ENCODE results near the gene CELF2.

GRCh38 chr10:11261143-11261542 lies 243.5 kb downstream of the CELF2 start:
- TF ChIP-seq CTCF (IDR thresholded peaks at IDR 0.05; ENCODE audit: poor library complexity) (no peak), EZH2phosphoT487 (IDR thresholded peaks at IDR 0.05; ENCODE audit: low read depth, severe bottlenecking, unreplicated experiment) (no peak)

Measured in hepatocyte (in vitro differentiated cells).